IMR-90 (cell line): ENCODE results near the gene RMDN3. TPM values are rescaled to one million over a fixed set of nuclear protein-coding genes. Genes with fewer than 3 reads are reported as not detected.

Experiments used
- ATAC-seq: fragments of 200-7000 bp; cut with Tn5 transposase; 2 replicates; pipeline ENCODE4 v1.9.1; 2020; ENCODE audit warnings: low read depth, mild to moderate bottlenecking, moderate library complexity
- BruUV-seq: library from RNA; stranded (reverse); fragments of 400-500 nt; replicated peaks from 2 replicates; lab custom pipeline; 2021; lab: Mats Ljungman, UMichigan
- CTCF ChIA-PET: fragments of 300-600 bp; formaldehyde crosslinking; extraction: SDS; loops from one replicate; lab custom pipeline; 2021; ENCODE audit warnings: antibody characterized with exemption; lab: Yijun Ruan, JAX
- POLR2A ChIA-PET: fragments of 300-600 bp; sonication (Branson Sonifier 250); formaldehyde crosslinking; loops from one replicate; lab custom pipeline; 2022; ENCODE audit warnings: antibody characterized with exemption; ENCODE audit not compliant: unreplicated experiment; lab: Charles Lee
- DNase-seq: peaks from one replicate; pipeline ENCODE4 v3.0.0; 2013
- H2AFZ ChIP-seq: replicated peaks from 2 replicates; pipeline ENCODE3; 2013; ENCODE audit warnings: low read length, mild to moderate bottlenecking; ENCODE audit not compliant: poor library complexity
- H2AK5ac ChIP-seq: 2 replicates; pipeline ENCODE4 v1.6.1; 2013; ENCODE audit warnings: low read depth, low read length, inconsistent platforms
- H2AK9ac ChIP-seq: replicated peaks from 2 replicates; pipeline ENCODE3; 2013; ENCODE audit warnings: mild to moderate bottlenecking, low read depth, low read length, moderate library complexity; ENCODE audit not compliant: poor library complexity
- H2BK120ac ChIP-seq: 2 replicates; pipeline ENCODE4 v1.6.1; 2013; ENCODE audit warnings: low read depth, low read length, inconsistent platforms
- H2BK15ac ChIP-seq: 3 replicates; pipeline ENCODE4 v1.6.1; 2013; ENCODE audit warnings: low read depth, low read length, inconsistent platforms
- H2BK20ac ChIP-seq: 2 replicates; pipeline ENCODE4 v1.6.1; 2013; ENCODE audit warnings: low read depth, mild to moderate bottlenecking, inconsistent platforms, low read length, moderate library complexity
- H2BK5ac ChIP-seq: 2 replicates; pipeline ENCODE4 v1.6.1; 2013; ENCODE audit warnings: mild to moderate bottlenecking, low read depth, low read length, inconsistent platforms; ENCODE audit not compliant: poor library complexity, severe bottlenecking
- H3K14ac ChIP-seq: replicated peaks from 2 replicates; pipeline ENCODE4 v1.6.1; 2013; ENCODE audit warnings: low read depth, low read length, inconsistent platforms
- H3K18ac ChIP-seq: 2 replicates; pipeline ENCODE4 v1.6.1; 2013; ENCODE audit warnings: low read depth, low read length, control low read depth
- H3K23ac ChIP-seq: 2 replicates; pipeline ENCODE4 v1.6.1; 2013; ENCODE audit warnings: low read depth, low read length, inconsistent platforms
- H3K27ac ChIP-seq: 2 replicates; pipeline ENCODE4 v1.5.1; 2013; ENCODE audit warnings: mild to moderate bottlenecking, control low read depth, low read length; ENCODE audit not compliant: insufficient read depth
- H3K27me3 ChIP-seq: 2 replicates; pipeline ENCODE4 v1.6.1; 2013; ENCODE audit warnings: low read length; ENCODE audit not compliant: control insufficient read depth, insufficient read depth
- H3K36me3 ChIP-seq: 2 replicates; pipeline ENCODE4 v1.6.1; 2013; ENCODE audit warnings: low read length, mixed read lengths; ENCODE audit not compliant: control insufficient read depth, insufficient read depth
- H3K4ac ChIP-seq: 2 replicates; pipeline ENCODE4 v1.6.1; 2013; ENCODE audit warnings: low read depth, low read length, inconsistent platforms
- H3K4me1 ChIP-seq: 2 replicates; pipeline ENCODE4 v1.6.1; 2013; ENCODE audit warnings: low read length, mixed read lengths; ENCODE audit not compliant: control insufficient read depth, insufficient read depth
- H3K4me2 ChIP-seq: 2 replicates; pipeline ENCODE4 v1.6.1; 2013; ENCODE audit warnings: low read depth, mild to moderate bottlenecking, control low read depth, low read length, moderate library complexity
- H3K4me3 ChIP-seq: 2 replicates; pipeline ENCODE4 v1.5.1; 2013; ENCODE audit warnings: low read depth, mild to moderate bottlenecking, control low read depth, low read length, moderate library complexity; ENCODE audit not compliant: insufficient read depth
- H3K56ac ChIP-seq: 2 replicates; pipeline ENCODE4 v1.6.1; 2013; ENCODE audit warnings: low read length, inconsistent platforms; ENCODE audit not compliant: insufficient read depth; ENCODE audit errors: extremely low read depth
- H3K79me1 ChIP-seq, 2 experiments: 2 replicates each; pipeline ENCODE4 v1.6.1; 2013; ENCODE audit warnings: low read length in 2 of 2, inconsistent platforms in 1 of 2, low read depth in 1 of 2
- H3K9ac ChIP-seq: 2 replicates; pipeline ENCODE4 v1.6.1; 2013; ENCODE audit warnings: low read depth, low read length, control low read depth
- H3K9me1 ChIP-seq: 2 replicates; pipeline ENCODE4 v1.6.1; 2013; ENCODE audit warnings: low read length, inconsistent platforms; ENCODE audit not compliant: insufficient read depth
- H3K9me3 ChIP-seq: 2 replicates; pipeline ENCODE4 v1.6.1; 2013; ENCODE audit warnings: low read length; ENCODE audit not compliant: control insufficient read depth, insufficient read depth
- H4K20me1 ChIP-seq: 2 replicates; pipeline ENCODE4 v1.6.1; 2013; ENCODE audit warnings: low read length, inconsistent platforms; ENCODE audit not compliant: insufficient read depth
- H4K5ac ChIP-seq: 2 replicates; pipeline ENCODE4 v1.6.1; 2013; ENCODE audit warnings: mild to moderate bottlenecking, low read depth, low read length, control low read depth
- H4K8ac ChIP-seq, 2 experiments: 2 replicates each; pipeline ENCODE4 v1.6.1; 2013; ENCODE audit warnings: low read depth in 2 of 2, low read length in 2 of 2, control low read depth in 1 of 2, inconsistent platforms in 1 of 2
- H4K91ac ChIP-seq: 2 replicates; pipeline ENCODE4 v1.6.1; 2013; ENCODE audit warnings: low read depth, low read length, inconsistent platforms; ENCODE audit not compliant: insufficient read depth
- BHLHE40 ChIP-seq: fragments of 150-350 bp; IDR thresholded peaks from 2 replicates; pipeline ENCODE4 v1.6.1; 2016; ENCODE audit warnings: mild to moderate bottlenecking, low read depth, low read length
- CEBPB ChIP-seq: IDR thresholded peaks from 2 replicates; pipeline ENCODE4 v1.6.1; 2012; ENCODE audit warnings: low read depth, low read length, improper control_type of control experiment
- CHD1 ChIP-seq: IDR thresholded peaks from 2 replicates; pipeline ENCODE4 v1.6.1; 2012; ENCODE audit warnings: low read depth, low read length, improper control_type of control experiment
- CTCF ChIP-seq: conservative IDR thresholded peaks from 2 replicates; pipeline ENCODE4 v1.5.1; 2012; ENCODE audit warnings: mild to moderate bottlenecking, low read depth, low read length, improper control_type of control experiment
- MAFK ChIP-seq: IDR thresholded peaks from 2 replicates; pipeline ENCODE4 v1.6.1; 2012; ENCODE audit warnings: low read depth, low read length, improper control_type of control experiment
- MAZ ChIP-seq: IDR thresholded peaks from 2 replicates; pipeline ENCODE4 v1.6.1; 2012; ENCODE audit warnings: low read depth, mild to moderate bottlenecking, low read length, improper control_type of control experiment, moderate library complexity, borderline replicate concordance
- MXI1 ChIP-seq: IDR thresholded peaks from 2 replicates; pipeline ENCODE4 v1.6.1; 2012; ENCODE audit warnings: low read depth, mild to moderate bottlenecking, low read length, moderate library complexity, borderline replicate concordance
- NFE2L2 ChIP-seq: fragments of 150-350 bp; IDR thresholded peaks from 2 replicates; pipeline ENCODE4 v1.6.1; 2016; ENCODE audit warnings: low read depth, mild to moderate bottlenecking, low read length
- POLR2A ChIP-seq: IDR thresholded peaks from 2 replicates; pipeline ENCODE4 v1.6.1; 2012; ENCODE audit warnings: mild to moderate bottlenecking, low read depth, low read length
- RCOR1 ChIP-seq: IDR thresholded peaks from 2 replicates; pipeline ENCODE4 v1.6.1; 2012; ENCODE audit warnings: mild to moderate bottlenecking, low read length, improper control_type of control experiment; ENCODE audit not compliant: insufficient replicate concordance
- RFX5 ChIP-seq: IDR thresholded peaks from 2 replicates; pipeline ENCODE4 v1.8.0; 2012; ENCODE audit warnings: low read depth, mild to moderate bottlenecking, low read length, moderate library complexity
- SMC3 ChIP-seq: fragments of 150-350 bp; IDR thresholded peaks from 2 replicates; pipeline ENCODE4 v1.6.1; 2016; ENCODE audit warnings: low read depth, mild to moderate bottlenecking, antibody characterized with exemption, low read length, moderate library complexity
- USF2 ChIP-seq: fragments of 150-350 bp; IDR thresholded peaks from 2 replicates; pipeline ENCODE4 v1.6.1; 2017; ENCODE audit warnings: mild to moderate bottlenecking, antibody characterized with exemption, low read length, low read depth
- WGBS, 2 experiments: methylation state at CpG; one replicate each; pipeline versions ENCODE4 v1.1.5 to v1.1.7; 2013; ENCODE audit warnings: missing lambda C conversion rate in 2 of 2; ENCODE audit not compliant: insufficient read length in 1 of 2; ENCODE audit errors: extremely low coverage in 2 of 2; 5-methylcytosine and 5-hydroxymethylcytosine counted together
- dilution Hi-C: fragments of 300-500 bp; cut with HindIII; formaldehyde crosslinking; loops from one replicate; pipeline ENCODE4 v1.14.3; 2018; ENCODE audit warnings: low sequenced_read_pairs; ENCODE audit not compliant: unreplicated experiment
- in situ Hi-C: fragments of 300-500 bp; cut with MboI; formaldehyde crosslinking; loops from 3 replicates; pipeline ENCODE4 v1.14.3; 2019; ENCODE audit warnings: low sequenced_read_pairs, inconsistent platforms, mixed read lengths
- intact Hi-C: fragments of 100-400 bp; cut with micrococcal nuclease; formaldehyde crosslinking; loops from 2 replicates; pipeline ENCODE4 v1.10.0; 2022
- polyA plus RNA-seq, 3 experiments: library from polyadenylated mRNA; depleted of rRNA; stranded (reverse); fragments of >200 nt; gene quantifications; 2 replicates each; pipeline ENCODE4 v1.2.3, GENCODE V29; 2012; ENCODE audit warnings: low replicate concordance in 1 of 3
- total RNA-seq: library from RNA; depleted of rRNA; stranded (reverse); fragments of >200 nt; gene quantifications from 2 replicates; pipeline ENCODE4 v1.2.3, GENCODE V29; 2012

The RMDN3 gene
- total and polyA plus RNA-seq, 2 of the 4 experiments (the other 2 are of a cell fraction), result 14.7 to 25.7 TPM

GRCh38 chr15:40787991-40788390, 32.9 kb upstream of the RMDN3 start:
- Histone ChIP-seq H2BK5ac (no peak overlapping the region), H4K91ac (no peak overlapping the region), H3K23ac (no peak overlapping the region), H3K4me2 (no peak overlapping the region), H3K4me3 (no peak overlapping the region), H2BK15ac (no peak overlapping the region), H2BK120ac (no peak overlapping the region), H3K18ac (no peak overlapping the region), H2AK5ac (peak overlapping the region; percentile 18; the same call in 1 of the 2 replicates), H3K4me1 (peaks cover 10% of the 10 kb centered on the region), H3K56ac (no peak overlapping the region), H3K36me3 (peaks cover 2% of the 10 kb centered on the region; the same call in 1 of the 2 replicates), H4K8ac (no peak overlapping the region), H3K27ac (no peak overlapping the region), H3K9me1 (peaks cover 8% of the 10 kb centered on the region; the same call in 1 of the 2 replicates), H2AFZ (no peak overlapping the region), H3K9ac (no peak overlapping the region), H3K79me1 (peaks cover 44 to 68% of the 10 kb centered on the region in 2 experiments), H3K27me3 (no peaks in the 10 kb centered on the region), H3K14ac (0 out of 2 replicates have a peak overlapping the region, but pooled peaks have one; percentile 35), H3K9me3 (no peaks in the 10 kb centered on the region), H3K4ac (no peak overlapping the region), H2AK9ac (no peak overlapping the region), H4K20me1 (peaks cover 40% of the 10 kb centered on the region; the same call in 1 of the 2 replicates), H4K5ac (no peak overlapping the region), H2BK20ac (no peak overlapping the region)
- BruUV-seq, result no TSS peak
- WGBS, 2 experiments, result 14% methylated on average over 1 of the region's 6 CpGs; no CpG with 5 or more reads in 1 of the 2 experiments
- in situ Hi-C loops, result no loop called here
- ChIA-PET CTCF (interaction anchor here (1.1 kb wide), 1 partner anchor 106 kb away, joined by 3 read pairs; the partner anchor contains the start of gene VPS18), POLR2A (no interaction called here)
- DNase-seq (no peak), ATAC-seq (no peak)
- TF ChIP-seq RCOR1 (no peak), SMC3 (no peak), MAZ (no peak), NFE2L2 (no peak), BHLHE40 (no peak), POLR2A (no peak), USF2 (no peak), CEBPB (no peak), RFX5 (no peak), MXI1 (no peak), CTCF (no peak), MAFK (no peak), CHD1 (no peak)
- intact Hi-C loops, result no loop called here
- dilution Hi-C loops, result no loop called here
